Astrocyte (in vitro differentiated cells and primary cell): ENCODE measurements around the gene SDSL. TPM values are rescaled to one million over a fixed set of nuclear protein-coding genes. Genes with fewer than 3 reads are reported as not detected.

Source experiments
- DNase-seq: peaks from one replicate; pipeline ENCODE4 v3.0.0-alpha.2; 2010; ENCODE audit warnings: low read depth
- FAIRE-seq: peaks from 2 replicates; lab custom pipeline; 2011; peaks lifted over from hg19 to GRCh38; lab: Jason Lieb, UNC
- H2AFZ ChIP-seq: 2 replicates; pipeline ENCODE4 v1.6.0; 2012; ENCODE audit warnings: low read depth, low read length, inconsistent platforms
- H3K27ac ChIP-seq: 2 replicates; pipeline ENCODE4 v1.5.1; 2011; ENCODE audit warnings: low read depth, low read length, inconsistent platforms
- H3K27me3 ChIP-seq: 2 replicates; pipeline ENCODE4 v1.6.0; 2011; ENCODE audit warnings: low read length, inconsistent platforms; ENCODE audit not compliant: insufficient read depth
- H3K36me3 ChIP-seq: 2 replicates; pipeline ENCODE4 v1.5.1; 2011; ENCODE audit warnings: low read length, inconsistent platforms; ENCODE audit not compliant: insufficient read depth
- H3K4me1 ChIP-seq: 2 replicates; pipeline ENCODE4 v1.5.1; 2011; ENCODE audit warnings: low read length, inconsistent platforms; ENCODE audit not compliant: insufficient read depth
- H3K4me2 ChIP-seq: 2 replicates; pipeline ENCODE4 v1.6.0; 2012; ENCODE audit warnings: low read length, inconsistent platforms
- H3K4me3 ChIP-seq: 2 replicates; pipeline ENCODE4 v1.5.1; 2011; ENCODE audit warnings: low read depth, mild to moderate bottlenecking, low read length, inconsistent platforms; ENCODE audit not compliant: insufficient read depth
- H3K79me2 ChIP-seq: 2 replicates; pipeline ENCODE4 v1.6.0; 2012; ENCODE audit warnings: mild to moderate bottlenecking, low read length, inconsistent platforms; ENCODE audit not compliant: insufficient read depth
- H3K9ac ChIP-seq: 2 replicates; pipeline ENCODE4 v1.6.0; 2012; ENCODE audit warnings: mild to moderate bottlenecking, low read length, inconsistent platforms
- H3K9me3 ChIP-seq: 2 replicates; pipeline ENCODE4 v1.5.1; 2012; ENCODE audit warnings: low read depth, mild to moderate bottlenecking, low read length, inconsistent platforms; ENCODE audit not compliant: insufficient read depth
- H4K20me1 ChIP-seq: 2 replicates; pipeline ENCODE4 v1.6.0; 2012; ENCODE audit warnings: low read length, inconsistent platforms; ENCODE audit not compliant: insufficient read depth
- H3K27ac Mint-ChIP-seq: one replicate; pipeline ENCODE4 v1.8.0; 2021; ENCODE audit warnings: mild to moderate bottlenecking, mixed read lengths; ENCODE audit not compliant: unreplicated experiment
- H3K27me3 Mint-ChIP-seq: one replicate; pipeline ENCODE4 v1.8.0; 2021; ENCODE audit warnings: low read depth, mixed read lengths; ENCODE audit not compliant: unreplicated experiment
- H3K36me3 Mint-ChIP-seq: one replicate; pipeline ENCODE4 v1.8.0; 2021; ENCODE audit warnings: low read depth, mixed read lengths; ENCODE audit not compliant: unreplicated experiment
- H3K4me1 Mint-ChIP-seq: one replicate; pipeline ENCODE4 v1.8.0; 2021; ENCODE audit warnings: low read depth, mixed read lengths; ENCODE audit not compliant: unreplicated experiment
- H3K4me3 Mint-ChIP-seq: one replicate; pipeline ENCODE4 v1.8.0; 2021; ENCODE audit warnings: mild to moderate bottlenecking, moderate library complexity, mixed read lengths; ENCODE audit not compliant: unreplicated experiment
- H3K9me3 Mint-ChIP-seq: one replicate; pipeline ENCODE4 v1.8.0; 2021; ENCODE audit warnings: mild to moderate bottlenecking, mixed read lengths; ENCODE audit not compliant: unreplicated experiment
- EZH2 ChIP-seq: IDR thresholded peaks from 2 replicates; pipeline ENCODE4 v1.6.1; 2012; ENCODE audit warnings: mild to moderate bottlenecking, low read length, inconsistent platforms; ENCODE audit not compliant: insufficient read depth
- total RNA-seq: library from RNA; stranded (reverse); gene quantifications from 2 replicates; pipeline ENCODE4 v1.2.1, GENCODE V29; 2021
- TF ChIP-seq, protein P1 (sequence below): IDR thresholded peaks from 2 replicates; pipeline ENCODE4 v1.5.1; 2011; ENCODE audit warnings: low read depth, mild to moderate bottlenecking, inconsistent platforms, low read length, moderate library complexity; ENCODE audit not compliant: insufficient read depth

SDSL gene
- total RNA-seq, 1 donor from 2014 or later, result 9.5 TPM

DNA sequence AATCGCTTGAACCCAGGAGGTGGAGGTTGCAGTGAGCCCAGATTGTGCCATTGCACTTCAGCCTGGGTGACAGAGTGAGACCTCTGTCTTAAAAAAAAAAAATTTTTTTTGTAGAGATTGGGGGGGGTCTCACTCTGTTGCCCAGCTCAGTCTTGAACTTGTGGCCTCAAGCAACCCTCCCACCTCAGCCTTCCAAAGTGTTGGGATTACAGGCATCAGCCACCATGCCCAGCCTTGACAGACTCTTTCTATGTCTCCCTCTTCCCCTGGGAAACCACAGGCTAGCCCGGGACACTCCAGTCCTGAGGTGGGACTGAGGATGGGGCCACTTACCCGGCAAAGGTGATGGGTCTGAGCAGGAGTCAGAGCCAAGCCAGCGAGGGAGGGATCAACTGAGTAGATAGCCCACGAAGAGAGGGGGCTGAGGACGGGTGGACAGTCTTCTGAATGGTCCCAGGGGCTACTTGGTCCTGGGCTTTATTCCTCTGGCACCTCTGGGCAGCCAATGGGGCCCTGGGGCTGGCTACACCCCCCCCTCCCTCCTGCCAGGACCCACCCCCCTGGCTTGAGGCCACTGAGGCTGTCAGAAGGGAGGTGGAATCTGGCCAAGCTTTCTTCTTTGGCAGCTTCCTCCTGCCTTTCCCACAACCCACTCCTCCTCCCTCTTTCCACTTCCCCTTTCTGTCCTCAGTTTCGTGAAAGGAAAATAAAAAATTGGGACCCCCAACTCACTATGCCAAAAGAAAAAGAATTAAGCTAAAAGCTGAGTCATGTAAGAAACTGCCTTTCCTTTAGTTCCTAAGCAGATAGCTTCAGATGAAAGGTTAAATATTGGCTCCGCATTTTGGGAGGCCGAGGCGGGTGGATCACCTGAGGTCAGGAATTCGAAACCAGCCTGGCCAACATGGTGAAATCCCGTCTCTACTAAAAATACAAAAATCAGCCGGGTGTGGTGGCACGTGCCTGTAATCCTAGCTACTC is 18.5 kb upstream of the SDSL start, which contains the start of gene SDS:
SDS (minus strand) TSS at position 453 of the 981 bp plus-strand sequence. CDS start 4,179 bp downstream, outside the sequence.
- no peak within 1 kb of the TSS for H2AFZ ChIP-seq

DNA sequence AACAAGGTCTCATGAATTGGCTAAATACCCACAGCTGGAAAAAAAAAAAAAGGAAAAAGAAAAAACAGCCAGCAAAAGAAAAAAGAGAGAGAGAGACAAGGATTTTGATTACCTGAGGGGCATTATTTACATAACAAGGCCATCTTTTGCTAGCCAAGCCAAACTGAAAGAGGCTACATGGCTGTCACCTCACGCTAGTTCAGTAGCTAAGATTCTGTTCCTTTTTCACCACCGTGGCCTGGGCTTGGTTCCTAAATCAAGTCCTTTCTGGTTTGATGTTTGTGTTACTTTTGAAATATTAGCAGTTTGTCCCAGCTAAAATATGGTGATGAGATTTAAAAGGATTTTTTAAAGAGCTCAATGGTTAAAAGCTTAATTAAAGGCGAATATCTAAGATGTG is 16.5 kb upstream of the SDSL start:
- no peak overlapping the region for H3K27ac ChIP-seq
- H3K9me3 ChIP-seq, result no peaks in the 10 kb centered on the region
- no peak for DNase-seq
- H3K9ac ChIP-seq, result no peak overlapping the region
- H4K20me1 ChIP-seq, result no peaks in the 10 kb centered on the region
- no peak overlapping the region for H3K4me3 ChIP-seq
- H3K4me1 Mint-ChIP-seq, result peaks cover 4% of the 10 kb centered on the region
- H3K27me3 Mint-ChIP-seq, result peaks cover 10% of the 10 kb centered on the region
- TF ChIP-seq, protein P1, sequence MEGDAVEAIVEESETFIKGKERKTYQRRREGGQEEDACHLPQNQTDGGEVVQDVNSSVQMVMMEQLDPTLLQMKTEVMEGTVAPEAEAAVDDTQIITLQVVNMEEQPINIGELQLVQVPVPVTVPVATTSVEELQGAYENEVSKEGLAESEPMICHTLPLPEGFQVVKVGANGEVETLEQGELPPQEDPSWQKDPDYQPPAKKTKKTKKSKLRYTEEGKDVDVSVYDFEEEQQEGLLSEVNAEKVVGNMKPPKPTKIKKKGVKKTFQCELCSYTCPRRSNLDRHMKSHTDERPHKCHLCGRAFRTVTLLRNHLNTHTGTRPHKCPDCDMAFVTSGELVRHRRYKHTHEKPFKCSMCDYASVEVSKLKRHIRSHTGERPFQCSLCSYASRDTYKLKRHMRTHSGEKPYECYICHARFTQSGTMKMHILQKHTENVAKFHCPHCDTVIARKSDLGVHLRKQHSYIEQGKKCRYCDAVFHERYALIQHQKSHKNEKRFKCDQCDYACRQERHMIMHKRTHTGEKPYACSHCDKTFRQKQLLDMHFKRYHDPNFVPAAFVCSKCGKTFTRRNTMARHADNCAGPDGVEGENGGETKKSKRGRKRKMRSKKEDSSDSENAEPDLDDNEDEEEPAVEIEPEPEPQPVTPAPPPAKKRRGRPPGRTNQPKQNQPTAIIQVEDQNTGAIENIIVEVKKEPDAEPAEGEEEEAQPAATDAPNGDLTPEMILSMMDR, result no peak
- TF ChIP-seq EZH2, result no peak
- H3K4me3 Mint-ChIP-seq, result no peak overlapping the region
- H3K27me3 ChIP-seq, result no peaks in the 10 kb centered on the region
- no peak overlapping the region for H3K4me2 ChIP-seq
- no peaks in the 10 kb centered on the region for H3K36me3 ChIP-seq
- no peaks in the 10 kb centered on the region for H3K36me3 Mint-ChIP-seq
- H3K79me2 ChIP-seq, result no peaks in the 10 kb centered on the region
- H3K9me3 Mint-ChIP-seq, result peaks cover 2% of the 10 kb centered on the region
- FAIRE-seq, result no peak
- H3K4me1 ChIP-seq, result no peaks in the 10 kb centered on the region
- H2AFZ ChIP-seq, result no peak overlapping the region
- no peak overlapping the region for H3K27ac Mint-ChIP-seq

More for the DNA sequence above, 18.5 kb upstream of the SDSL start, which contains the start of gene SDS:
- no peaks in the 10 kb centered on the region for H3K36me3 ChIP-seq
- Mint-ChIP-seq H3K9me3 (no peaks in the 10 kb centered on the region), H3K4me3 (no peak within 1 kb of the TSS), H3K4me1 (peaks cover 4% of the 10 kb centered on the region), H3K36me3 (no peaks in the 10 kb centered on the region), H3K27me3 (peaks cover 11% of the 10 kb centered on the region), H3K27ac (no peak within 1 kb of the TSS)
- no peaks in the 10 kb centered on the region for H3K4me1 ChIP-seq
- H3K4me3 ChIP-seq, result no peak within 1 kb of the TSS
- H3K9ac ChIP-seq, result no peak within 1 kb of the TSS
- peak; percentile 48 for DNase-seq
- H3K9me3 ChIP-seq, result no peaks in the 10 kb centered on the region
- no peak for TF ChIP-seq EZH2
- TF ChIP-seq, protein P1, result no peak
- no peaks in the 10 kb centered on the region for H3K79me2 ChIP-seq
- H3K27me3 ChIP-seq, result no peaks in the 10 kb centered on the region
- no peaks in the 10 kb centered on the region for H4K20me1 ChIP-seq
- H3K4me2 ChIP-seq, result peak within 1 kb of the TSS; percentile 50
- H3K27ac ChIP-seq, result no peak within 1 kb of the TSS
- FAIRE-seq, result no peak
